Activated CD4-positive, CD25-positive, alpha-beta regulatory T cell treated with anti-CD3 and anti-CD28 coated beads, Interleukin-2, amount 50 U/mL, for 16 hours (primary cell): Measurements from ENCODE around the gene OPN1SW.
A peak's percentile ranks its signal among the peaks of the same experiment; 100 is the strongest.

Experiments
- DNase-seq: peaks from one replicate; pipeline ENCODE4 v3.0.0-alpha.2; 2020; ENCODE audit warnings: low read depth, low spot score

Gene OPN1SW

GRCh38 chr7:128793181-128793547 is 17.6 kb upstream of the OPN1SW start:
- no peak for DNase-seq

DNA sequence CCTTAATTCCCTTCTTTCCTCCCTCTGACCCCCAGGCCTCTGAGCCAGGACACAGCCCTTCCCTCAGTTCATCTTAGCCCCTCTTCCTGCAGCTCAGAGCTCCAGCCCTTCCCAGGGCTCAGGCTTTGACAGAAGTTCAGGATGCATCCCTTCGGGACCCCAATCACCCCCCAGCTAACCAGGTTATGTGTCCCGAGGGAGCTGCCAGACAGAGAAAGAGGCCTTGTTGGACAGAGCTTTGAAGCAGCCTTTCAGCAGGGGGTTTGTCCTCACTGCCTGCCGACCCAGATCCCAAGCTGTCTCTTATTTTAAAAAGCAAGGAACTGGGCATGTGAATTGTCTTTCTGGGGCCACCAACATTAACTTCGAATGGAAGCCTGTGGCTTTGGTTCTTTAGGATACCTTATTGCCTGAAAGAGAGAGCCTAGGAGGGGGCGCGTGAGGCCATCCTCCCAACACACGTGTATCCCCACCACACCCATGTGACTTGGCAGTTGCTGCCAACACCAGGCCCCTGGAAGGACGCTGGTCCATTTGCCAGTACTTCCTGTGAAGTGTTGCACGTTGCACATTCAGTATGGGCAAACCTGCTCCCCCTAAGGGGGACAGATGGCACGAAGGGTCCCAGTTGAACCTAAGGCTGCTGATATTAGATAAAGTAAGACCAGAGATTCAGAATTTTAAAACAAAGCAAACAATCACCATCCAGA is 17.0 kb upstream of the OPN1SW start:
- no peak for DNase-seq

DNA sequence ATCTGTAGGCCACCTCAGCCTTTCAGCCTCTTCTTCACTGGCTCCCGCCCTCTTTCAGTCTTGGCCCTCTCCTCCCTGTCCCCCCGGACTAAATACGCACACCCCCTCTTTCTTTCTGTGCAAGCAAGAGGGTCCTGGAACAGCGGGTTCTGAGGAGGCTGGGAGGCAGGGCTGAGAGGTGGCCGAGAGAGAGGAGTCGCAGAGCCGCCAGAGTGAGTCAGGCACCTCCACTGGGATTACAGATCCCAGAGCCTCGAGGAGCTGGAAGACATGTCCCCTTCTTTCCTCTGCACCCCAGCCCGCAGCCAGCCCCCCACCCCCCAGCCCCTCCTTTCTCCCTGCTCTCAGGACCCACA is 16.4 kb upstream of the OPN1SW start:
- no peak for DNase-seq

DNA sequence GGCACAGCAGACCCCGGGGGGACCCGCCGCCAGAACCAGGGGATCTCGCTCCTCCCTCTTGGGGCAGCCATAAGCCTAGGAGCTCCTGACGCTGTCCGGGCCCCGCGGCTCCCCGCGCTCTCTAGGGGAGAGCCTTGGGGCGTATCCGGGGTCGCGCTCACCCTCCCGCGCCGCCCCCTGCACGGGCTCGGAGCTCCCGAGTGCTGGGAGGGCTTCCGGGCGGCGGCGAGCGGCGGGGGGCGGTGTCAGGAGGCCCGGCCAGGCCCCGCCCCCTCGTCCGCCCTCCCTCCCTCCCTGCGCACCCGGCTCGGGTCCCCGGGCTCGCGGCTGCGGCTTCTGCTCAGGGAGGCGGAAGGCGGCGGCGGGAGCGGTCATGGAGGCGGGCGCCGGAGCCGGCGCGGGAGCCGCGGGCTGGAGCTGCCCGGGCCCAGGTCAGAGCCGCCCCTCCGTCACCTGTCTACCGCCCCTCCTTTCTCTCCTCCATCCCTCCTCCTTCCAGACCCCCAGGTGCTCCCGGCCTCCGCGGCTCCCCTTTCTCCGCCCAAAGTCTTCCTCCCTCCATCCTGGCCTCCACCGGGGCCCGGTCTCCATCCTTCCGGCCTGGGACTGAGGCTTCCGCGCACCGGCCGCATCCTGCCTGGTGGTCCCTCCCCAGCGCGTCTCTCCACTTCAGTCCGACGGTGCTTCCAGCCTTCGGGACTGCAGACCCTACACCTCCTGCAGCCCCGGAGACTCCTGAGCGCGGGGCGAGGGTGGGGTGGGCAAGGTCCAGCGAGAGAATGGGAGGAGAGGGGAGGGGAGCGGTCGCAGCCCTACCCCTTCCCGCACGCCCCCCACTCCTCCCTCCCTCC is 15.8 kb upstream of the OPN1SW start, which contains the start of gene CCDC136:
Gene CCDC136 (plus strand): TSS at position 848 of the 851 bp plus-strand sequence. CDS start 444 bp downstream, outside the sequence.
- peak; percentile 46 for DNase-seq

DNA sequence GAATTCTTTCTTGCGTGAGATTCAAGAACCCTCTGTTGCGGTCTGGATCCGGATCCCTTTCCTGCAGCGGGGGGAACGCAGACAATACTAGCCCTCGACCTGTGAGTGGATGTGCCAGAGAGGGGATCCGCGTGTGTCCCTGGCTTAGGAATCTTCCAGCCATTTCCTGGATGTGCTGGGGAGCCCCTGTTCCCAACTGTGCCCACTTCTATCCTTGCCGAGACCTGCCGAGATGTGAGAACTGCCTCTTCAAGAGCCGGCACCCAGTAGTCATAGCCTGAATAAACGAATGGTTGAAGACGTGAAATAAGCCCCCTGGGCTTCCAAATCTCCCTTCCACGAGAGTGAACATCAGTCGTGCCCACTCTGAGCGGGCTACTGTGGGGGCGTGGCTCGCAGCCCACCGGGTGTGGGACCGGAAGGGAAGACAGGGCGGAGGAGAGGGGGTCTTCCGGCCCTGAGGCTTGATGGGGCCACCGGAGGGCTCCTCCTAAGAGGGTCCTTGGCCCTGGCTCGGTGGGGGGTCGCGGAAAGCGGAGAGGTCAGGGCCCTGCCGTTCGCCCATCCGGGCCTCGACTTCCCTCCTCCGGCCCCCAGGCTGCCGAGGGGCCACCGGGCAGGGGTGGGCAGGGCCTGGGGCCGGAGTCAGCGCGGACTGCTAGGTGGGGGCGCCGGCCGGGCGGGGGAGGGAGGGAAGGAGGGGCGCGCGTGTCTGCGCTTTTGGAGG is 14.9 kb upstream of the OPN1SW start:
- DNase-seq = no peak

GRCh38 chr7:128788446-128789412 is 13.1 kb upstream of the OPN1SW start:
- DNase-seq = no peak

- no peak for DNase-seq
Observed at GRCh38 chr7:128785738-128786137, 10.1 kb upstream of the OPN1SW start.

GRCh38 chr7:128783143-128783861 is 7.7 kb upstream of the OPN1SW start:
- DNase-seq = no peak

- no peak for DNase-seq
Observed at GRCh38 chr7:128781851-128782250, 6.3 kb upstream of the OPN1SW start.

- DNase-seq = no peak
Observed at GRCh38 chr7:128781126-128781525, 5.5 kb upstream of the OPN1SW start.

GRCh38 chr7:128778946-128779345 is 3.4 kb upstream of the OPN1SW start:
- no peak for DNase-seq

GRCh38 chr7:128777156-128778123 is 1.8 kb upstream of the OPN1SW start:
- DNase-seq = no peak

- no peak for DNase-seq
Observed at GRCh38 chr7:128774921-128775320, 673 bp downstream of the OPN1SW start.

- no peak for DNase-seq
Observed at GRCh38 chr7:128774029-128774689, 1.4 kb downstream of the OPN1SW start.

- DNase-seq = no peak
Observed at GRCh38 chr7:128773604-128774003, 2.0 kb downstream of the OPN1SW start.

DNA sequence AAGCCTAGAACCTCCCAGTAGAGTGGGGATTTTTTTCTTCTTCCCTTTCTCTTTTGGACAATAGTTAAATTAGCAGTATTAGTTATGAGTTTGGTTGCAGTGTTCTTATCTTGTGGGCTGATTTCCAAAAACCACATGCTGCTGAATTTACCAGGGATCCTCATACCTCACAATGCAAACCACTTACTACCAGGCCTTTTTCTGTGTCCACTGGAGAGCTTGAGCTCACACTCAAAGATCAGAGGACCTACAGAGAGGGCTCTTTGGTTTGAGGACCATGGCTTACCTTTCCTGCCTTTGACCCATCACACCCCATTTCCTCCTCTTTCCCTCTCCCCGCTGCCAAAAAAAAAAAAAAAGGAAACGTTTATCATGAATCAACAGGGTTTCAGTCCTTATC is 5.4 kb downstream of the OPN1SW start:
- DNase-seq = no peak

DNA sequence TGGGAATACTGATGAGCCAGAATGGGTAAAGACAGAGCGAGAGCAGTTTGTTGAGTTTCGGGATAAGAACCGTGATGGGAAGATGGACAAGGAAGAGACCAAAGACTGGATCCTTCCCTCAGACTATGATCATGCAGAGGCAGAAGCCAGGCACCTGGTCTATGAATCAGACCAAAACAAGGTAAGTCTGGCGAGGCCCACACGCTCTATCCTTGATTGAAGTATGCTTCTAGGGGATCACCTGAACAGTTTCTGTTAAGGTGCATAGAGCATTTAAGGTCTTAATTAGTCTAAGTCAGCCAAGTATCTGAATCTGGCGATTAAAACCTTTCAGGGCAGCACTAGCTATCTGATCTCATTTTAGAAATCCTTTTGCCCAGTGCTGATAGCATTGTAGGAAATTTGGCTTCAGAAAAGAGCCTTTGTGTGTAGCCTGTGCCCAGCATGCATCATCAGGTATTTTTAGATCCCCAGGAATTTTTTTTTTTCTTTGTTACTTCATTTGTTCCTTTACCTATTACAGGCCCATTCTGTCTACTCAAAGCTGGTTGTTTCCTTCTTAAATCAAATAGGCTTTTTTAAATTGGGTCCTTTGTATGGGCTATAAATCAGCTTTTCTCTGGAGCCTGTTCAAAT is 8.0 kb downstream of the OPN1SW start:
- DNase-seq = no peak

DNA sequence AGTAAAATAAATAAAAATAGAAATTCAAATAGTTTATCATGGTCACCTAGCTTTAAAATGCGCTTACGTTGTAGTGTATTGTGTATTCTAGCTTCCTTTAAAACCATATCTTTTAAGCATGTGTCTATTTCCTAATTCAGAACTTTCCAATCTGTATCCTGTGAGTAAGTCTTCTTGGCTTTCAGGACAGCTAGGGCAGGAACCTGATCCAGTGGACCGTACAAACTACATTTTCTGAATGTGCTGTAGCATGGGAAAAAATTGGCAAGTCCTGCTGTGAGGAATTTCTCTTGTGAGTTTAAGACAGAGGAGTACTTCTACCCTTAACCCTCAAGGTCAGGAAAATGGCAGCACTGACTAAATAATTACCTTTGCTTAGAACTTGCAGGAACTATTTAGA is 12.1 kb downstream of the OPN1SW start:
- DNase-seq = no peak
